CD8-positive, alpha-beta memory T cell (primary cell): ENCODE data around the gene RNF2. TPM values are rescaled to one million over a fixed set of nuclear protein-coding genes. Genes with fewer than 3 reads are reported as not detected.
A peak's percentile ranks its signal among the peaks of the same experiment; 100 is the strongest.

Experiments
- CTCF ChIA-PET: fragments of 350-600 bp; sonication (Branson Sonifier 250); formaldehyde crosslinking; loops from one replicate; lab custom pipeline; 2021; ENCODE audit warnings: antibody characterized with exemption; lab: Charles Lee
- POLR2A ChIA-PET: fragments of 350-600 bp; sonication (Branson Sonifier 250); formaldehyde crosslinking; loops from one replicate; lab custom pipeline; 2021; ENCODE audit warnings: antibody characterized with exemption; lab: Charles Lee
- DNase-seq, 5 donors: peaks; one replicate each; pipeline versions ENCODE4 v3.0.0 to v3.0.0-alpha.2; 2020 to 2022; ENCODE audit warnings: mixed read lengths in 1 of 5
- H3K27ac ChIP-seq: one replicate; pipeline ENCODE4 v1.7.0; 2013; ENCODE audit warnings: low read depth, mild to moderate bottlenecking, low read length, moderate library complexity
- H3K27me3 ChIP-seq: 2 replicates; pipeline ENCODE4 v1.7.0; 2013; ENCODE audit warnings: low read length, mild to moderate bottlenecking; ENCODE audit not compliant: insufficient read depth, poor library complexity, severe bottlenecking
- H3K36me3 ChIP-seq: 2 replicates; pipeline ENCODE4 v1.7.0; 2013; ENCODE audit warnings: mild to moderate bottlenecking, low read length, moderate library complexity; ENCODE audit not compliant: insufficient read depth
- H3K4me1 ChIP-seq: 2 replicates; pipeline ENCODE4 v1.7.0; 2013; ENCODE audit warnings: mild to moderate bottlenecking, low read length, moderate library complexity; ENCODE audit not compliant: insufficient read depth
- H3K4me3 ChIP-seq: 2 replicates; pipeline ENCODE4 v1.7.0; 2013; ENCODE audit warnings: mild to moderate bottlenecking, low read length
- H3K9me3 ChIP-seq: 2 replicates; pipeline ENCODE4 v1.7.0; 2013; ENCODE audit warnings: mild to moderate bottlenecking, low read length
- H3K27ac Mint-ChIP-seq, 8 donors: one replicate each; pipeline ENCODE4 v1.8.0; 2020 to 2021; ENCODE audit warnings: mixed read lengths in 8 of 8, mild to moderate bottlenecking in 6 of 8, inconsistent platforms in 3 of 8, moderate library complexity in 3 of 8
- H3K27me3 Mint-ChIP-seq, 2 donors: one replicate each; pipeline ENCODE4 v1.8.0; 2020 to 2021; ENCODE audit warnings: mixed read lengths in 2 of 2, mild to moderate bottlenecking in 1 of 2, moderate library complexity in 1 of 2
- H3K36me3 Mint-ChIP-seq, 3 donors: one replicate each; pipeline ENCODE4 v1.8.0; 2020 to 2021; ENCODE audit warnings: mixed read lengths in 3 of 3, inconsistent platforms in 1 of 3, mild to moderate bottlenecking in 1 of 3
- H3K4me1 Mint-ChIP-seq, 3 donors: one replicate each; pipeline ENCODE4 v1.8.0; 2020 to 2021; ENCODE audit warnings: mixed read lengths in 3 of 3, inconsistent platforms in 1 of 3, mild to moderate bottlenecking in 1 of 3
- H3K4me3 Mint-ChIP-seq, 7 donors: one replicate each; pipeline ENCODE4 v1.8.0; 2020 to 2021; ENCODE audit warnings: mixed read lengths in 7 of 7, mild to moderate bottlenecking in 6 of 7, moderate library complexity in 4 of 7, inconsistent platforms in 2 of 7
- H3K9me3 Mint-ChIP-seq, 5 donors: one replicate each; pipeline ENCODE4 v1.8.0; 2020 to 2022; ENCODE audit warnings: mixed read lengths in 5 of 5, mild to moderate bottlenecking in 3 of 5, moderate library complexity in 2 of 5, inconsistent platforms in 1 of 5
- polyA plus RNA-seq: library from polyadenylated mRNA; unstranded; fragments of 300-500 nt; fragmentation: Illumina TruSeq; gene quantifications from one replicate; pipeline ENCODE4 v1.2.3, GENCODE V29; 2021
- total RNA-seq, 2 experiments: library from RNA; stranded (reverse); gene quantifications; one replicate each; pipeline ENCODE4 v1.2.3, GENCODE V29; 2021

RNF2 gene
- total and polyA plus RNA-seq, 3 experiments from 2014 or later, result 29.6 to 32.2 (median 30.5) TPM

- Histone ChIP-seq H3K36me3 (no peaks in the 10 kb centered on the region), H3K27me3 (no peaks in the 10 kb centered on the region), H3K4me1 (no peaks in the 10 kb centered on the region), H3K9me3 (no peaks in the 10 kb centered on the region), H3K4me3 (no peak overlapping the region), H3K27ac (no peak overlapping the region)
- no peak for DNase-seq
- Mint-ChIP-seq H3K4me1 (peaks cover 34 to 68% (median 63%) of the 10 kb centered on the region in 3 donors), H3K4me3 (no peak overlapping the region), H3K27ac (peak overlapping the region in 1 of 8 donors; percentile 86), H3K27me3 (peaks cover 0 to 3% of the 10 kb centered on the region in 2 donors), H3K9me3 (no peaks in the 10 kb centered on the region), H3K36me3 (peaks cover 1 to 4% (median 4%) of the 10 kb centered on the region in 3 donors)
- POLR2A ChIA-PET, result interaction anchor here (0.6 to 1.0 kb wide), 2 partner anchors 11 to 15 kb away, joined by 3 to 5 read pairs; no protein-coding TSS in a partner anchor
- CTCF ChIA-PET, result no interaction called here
Observed at GRCh38 chr1:185077374-185077773, 32.0 kb downstream of the RNF2 start.

GRCh38 chr1:185080422-185080821, 35.1 kb downstream of the RNF2 start:
- Histone ChIP-seq H3K4me3 (no peak overlapping the region), H3K36me3 (no peaks in the 10 kb centered on the region), H3K4me1 (no peaks in the 10 kb centered on the region), H3K27ac (no peak overlapping the region), H3K27me3 (no peaks in the 10 kb centered on the region), H3K9me3 (no peaks in the 10 kb centered on the region)
- ChIA-PET CTCF (no interaction called here), POLR2A (no interaction called here)
- H3K27ac Mint-ChIP-seq, result peak overlapping the region in 1 of 8 donors; percentile 29
- peaks cover 36 to 67% (median 54%) of the 10 kb centered on the region in 3 donors for H3K4me1 Mint-ChIP-seq
- H3K36me3 Mint-ChIP-seq, result peaks cover 1 to 5% (median 4%) of the 10 kb centered on the region in 3 donors
- peaks cover 0 to 3% of the 10 kb centered on the region in 2 donors for H3K27me3 Mint-ChIP-seq
- no peak overlapping the region for H3K4me3 Mint-ChIP-seq
- no peak for DNase-seq
- no peaks in the 10 kb centered on the region for H3K9me3 Mint-ChIP-seq

DNA sequence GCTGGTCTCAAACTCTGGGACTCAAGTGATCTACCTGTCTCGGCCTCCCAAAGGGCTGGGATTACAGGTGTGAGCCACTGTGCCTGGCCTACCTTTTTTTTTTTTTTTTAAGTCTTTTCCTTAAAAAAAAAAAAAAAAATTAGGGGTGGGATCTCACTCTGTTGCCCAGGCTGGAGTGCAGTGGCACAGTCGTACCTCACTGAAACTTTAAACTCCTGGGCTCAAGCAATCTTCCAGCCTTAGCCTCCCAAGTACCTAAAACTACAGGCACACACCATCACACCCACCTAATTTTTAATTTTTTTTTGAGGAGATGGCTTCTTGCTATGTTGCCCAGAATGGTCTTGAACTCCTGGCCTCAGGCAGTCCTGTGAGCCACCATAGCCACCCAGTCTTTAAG, 38.5 kb downstream of the RNF2 start:
- no peaks in the 10 kb centered on the region for H3K9me3 Mint-ChIP-seq
- H3K27ac Mint-ChIP-seq, result peak overlapping the region in 2 of 8 donors; percentile 2 to 73
- ChIA-PET POLR2A (no interaction called here), CTCF (interaction anchor here (1.2 kb wide), 1 partner anchor 38 kb away, joined by 4 read pairs; no protein-coding TSS in a partner anchor)
- H3K4me1 ChIP-seq, result no peaks in the 10 kb centered on the region
- H3K36me3 Mint-ChIP-seq, result peaks cover 9 to 17% (median 15%) of the 10 kb centered on the region in 3 donors
- H3K36me3 ChIP-seq, result peaks cover 15% of the 10 kb centered on the region
- H3K4me3 Mint-ChIP-seq, result no peak overlapping the region
- no peak overlapping the region for H3K4me3 ChIP-seq
- H3K27ac ChIP-seq, result no peak overlapping the region
- no peaks in the 10 kb centered on the region for H3K9me3 ChIP-seq
- peaks cover 0 to 3% of the 10 kb centered on the region in 2 donors for H3K27me3 Mint-ChIP-seq
- no peaks in the 10 kb centered on the region for H3K27me3 ChIP-seq
- H3K4me1 Mint-ChIP-seq, result peaks cover 27 to 58% (median 38%) of the 10 kb centered on the region in 3 donors
- no peak for DNase-seq

DNA sequence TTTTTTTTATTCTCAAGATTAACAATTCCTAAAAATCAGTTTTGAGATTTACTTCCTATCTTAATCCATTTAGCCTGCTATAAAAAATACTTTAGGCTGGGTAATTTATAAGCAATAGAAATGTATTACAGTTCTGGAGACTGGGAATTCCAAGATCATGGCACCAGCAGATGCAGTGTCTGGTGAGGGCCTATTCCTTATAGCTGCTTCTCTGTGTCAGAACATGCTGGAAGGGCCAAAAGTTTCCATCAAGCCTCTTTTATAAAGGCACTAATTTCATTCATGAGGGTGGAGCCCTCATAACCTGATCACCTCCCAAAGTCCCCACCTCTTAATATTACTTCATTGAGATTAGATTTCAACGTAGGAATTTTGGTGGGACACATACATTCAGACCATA, 41.7 kb downstream of the RNF2 start:
- POLR2A ChIA-PET, result no interaction called here
- Mint-ChIP-seq H3K27me3 (no peaks in the 10 kb centered on the region), H3K4me3 (no peak overlapping the region), H3K9me3 (no peaks in the 10 kb centered on the region), H3K27ac (no peak overlapping the region), H3K36me3 (peaks cover 11 to 45% (median 15%) of the 10 kb centered on the region in 3 donors), H3K4me1 (peaks cover 15 to 34% (median 23%) of the 10 kb centered on the region in 3 donors)
- DNase-seq, result no peak
- Histone ChIP-seq H3K36me3 (peaks cover 15% of the 10 kb centered on the region), H3K27ac (no peak overlapping the region), H3K4me3 (no peak overlapping the region), H3K9me3 (no peaks in the 10 kb centered on the region), H3K4me1 (no peaks in the 10 kb centered on the region), H3K27me3 (no peaks in the 10 kb centered on the region)
- CTCF ChIA-PET, result no interaction called here

- ChIA-PET CTCF (interaction anchor here (1.0 kb wide), 1 partner anchor 19 kb away, joined by 3 read pairs; no protein-coding TSS in a partner anchor), POLR2A (no interaction called here)
Observed at GRCh38 chr1:185087746-185088145, 42.4 kb downstream of the RNF2 start.

DNA sequence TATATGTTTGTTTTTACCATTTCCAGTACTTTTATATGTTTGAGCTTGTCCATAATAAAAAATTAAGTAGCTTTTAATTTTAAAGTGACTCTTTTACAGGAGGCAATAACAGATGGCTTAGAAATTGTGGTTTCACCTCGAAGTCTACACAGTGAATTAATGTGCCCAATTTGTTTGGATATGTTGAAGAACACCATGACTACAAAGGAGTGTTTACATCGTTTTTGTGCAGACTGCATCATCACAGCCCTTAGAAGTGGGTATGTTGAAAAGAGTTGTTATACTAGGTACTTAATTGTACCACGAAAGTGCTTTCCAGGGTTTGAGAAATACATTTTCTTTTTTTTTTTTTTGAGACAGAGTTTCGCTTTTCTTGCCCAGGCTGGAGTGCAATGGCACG, 46.1 kb downstream of the RNF2 start:
- Histone ChIP-seq H3K9me3 (no peaks in the 10 kb centered on the region), H3K4me1 (no peaks in the 10 kb centered on the region), H3K27ac (no peak overlapping the region), H3K4me3 (no peak overlapping the region), H3K27me3 (no peaks in the 10 kb centered on the region), H3K36me3 (peaks cover 15% of the 10 kb centered on the region)
- Mint-ChIP-seq H3K27me3 (no peaks in the 10 kb centered on the region), H3K4me3 (no peak overlapping the region), H3K9me3 (no peaks in the 10 kb centered on the region), H3K4me1 (peaks cover 0 to 1% (median under 1%) of the 10 kb centered on the region in 3 donors), H3K27ac (no peak overlapping the region), H3K36me3 (peaks cover 11 to 78% (median 28%) of the 10 kb centered on the region in 3 donors)
- POLR2A ChIA-PET, result no interaction called here
- no peak for DNase-seq
- CTCF ChIA-PET, result no interaction called here

More at GRCh38 chr1:185087746-185088145, 42.4 kb downstream of the RNF2 start:
- no peak overlapping the region for H3K27ac ChIP-seq
- Mint-ChIP-seq H3K27me3 (no peaks in the 10 kb centered on the region), H3K27ac (peak overlapping the region in 1 of 8 donors; percentile 26), H3K4me3 (no peak overlapping the region), H3K9me3 (no peaks in the 10 kb centered on the region), H3K4me1 (peaks cover 15 to 30% (median 23%) of the 10 kb centered on the region in 3 donors), H3K36me3 (peaks cover 11 to 48% (median 15%) of the 10 kb centered on the region in 3 donors)
- no peak for DNase-seq
- H3K36me3 ChIP-seq, result peaks cover 15% of the 10 kb centered on the region
- H3K9me3 ChIP-seq, result no peaks in the 10 kb centered on the region
- H3K4me3 ChIP-seq, result no peak overlapping the region
- no peaks in the 10 kb centered on the region for H3K4me1 ChIP-seq
- H3K27me3 ChIP-seq, result no peaks in the 10 kb centered on the region

- Histone ChIP-seq H3K9me3 (no peaks in the 10 kb centered on the region), H3K27ac (no peak overlapping the region), H3K27me3 (no peaks in the 10 kb centered on the region), H3K4me1 (no peaks in the 10 kb centered on the region), H3K36me3 (no peaks in the 10 kb centered on the region), H3K4me3 (no peak overlapping the region)
- Mint-ChIP-seq H3K9me3 (no peaks in the 10 kb centered on the region), H3K36me3 (peaks cover 12 to 76% (median 30%) of the 10 kb centered on the region in 3 donors), H3K4me3 (no peak overlapping the region), H3K4me1 (no peaks in the 10 kb centered on the region), H3K27me3 (no peaks in the 10 kb centered on the region), H3K27ac (peak overlapping the region in 1 of 8 donors; percentile 36)
- ChIA-PET POLR2A (no interaction called here), CTCF (no interaction called here)
- no peak for DNase-seq
Observed at GRCh38 chr1:185094761-185095160, 49.4 kb downstream of the RNF2 start.

GRCh38 chr1:185096531-185096930, 51.2 kb downstream of the RNF2 start:
- Histone ChIP-seq H3K36me3 (no peaks in the 10 kb centered on the region), H3K9me3 (no peaks in the 10 kb centered on the region), H3K4me3 (no peak overlapping the region), H3K27ac (no peak overlapping the region), H3K4me1 (no peaks in the 10 kb centered on the region), H3K27me3 (no peaks in the 10 kb centered on the region)
- no peaks in the 10 kb centered on the region for H3K9me3 Mint-ChIP-seq
- ChIA-PET POLR2A (no interaction called here), CTCF (no interaction called here)
- peaks cover 22 to 79% (median 37%) of the 10 kb centered on the region in 3 donors for H3K36me3 Mint-ChIP-seq
- peak overlapping the region in 1 of 8 donors; percentile 10 for H3K27ac Mint-ChIP-seq
- H3K4me1 Mint-ChIP-seq, result no peaks in the 10 kb centered on the region
- no peaks in the 10 kb centered on the region for H3K27me3 Mint-ChIP-seq
- DNase-seq, result no peak
- no peak overlapping the region for H3K4me3 Mint-ChIP-seq
